IgD-negative memory B cell (primary cell): Measurements from ENCODE around the gene DDA1. TPM values are rescaled to one million over a fixed set of nuclear protein-coding genes. Genes with fewer than 3 reads are reported as not detected.

Experiments
- H3K27ac Mint-ChIP-seq, 3 donors: one replicate each; pipeline ENCODE4 v1.8.0; 2020 to 2022; ENCODE audit warnings: mild to moderate bottlenecking in 3 of 3, mixed read lengths in 3 of 3, moderate library complexity in 1 of 3
- H3K27me3 Mint-ChIP-seq: one replicate; pipeline ENCODE4 v1.8.0; 2021; ENCODE audit warnings: mixed read lengths
- H3K36me3 Mint-ChIP-seq: one replicate; pipeline ENCODE4 v1.8.0; 2020; ENCODE audit warnings: mild to moderate bottlenecking, mixed read lengths
- H3K4me1 Mint-ChIP-seq, 3 donors: one replicate each; pipeline ENCODE4 v1.8.0; 2020 to 2022; ENCODE audit warnings: mixed read lengths in 3 of 3, mild to moderate bottlenecking in 1 of 3
- H3K4me3 Mint-ChIP-seq, 4 donors: one replicate each; pipeline ENCODE4 v1.8.0; 2020 to 2022; ENCODE audit warnings: mild to moderate bottlenecking in 4 of 4, mixed read lengths in 4 of 4, moderate library complexity in 3 of 4
- H3K9me3 Mint-ChIP-seq, 3 donors: one replicate each; pipeline ENCODE4 v1.8.0; 2020 to 2021; ENCODE audit warnings: mixed read lengths in 3 of 3, mild to moderate bottlenecking in 1 of 3
- polyA plus RNA-seq: library from polyadenylated mRNA; unstranded; fragments of 300-500 nt; fragmentation: Illumina TruSeq; gene quantifications from one replicate; pipeline ENCODE4 v1.2.3, GENCODE V29; 2021

The DDA1 gene
- polyA plus RNA-seq, 1 donor from 2014 or later: 38.6 TPM

DNA sequence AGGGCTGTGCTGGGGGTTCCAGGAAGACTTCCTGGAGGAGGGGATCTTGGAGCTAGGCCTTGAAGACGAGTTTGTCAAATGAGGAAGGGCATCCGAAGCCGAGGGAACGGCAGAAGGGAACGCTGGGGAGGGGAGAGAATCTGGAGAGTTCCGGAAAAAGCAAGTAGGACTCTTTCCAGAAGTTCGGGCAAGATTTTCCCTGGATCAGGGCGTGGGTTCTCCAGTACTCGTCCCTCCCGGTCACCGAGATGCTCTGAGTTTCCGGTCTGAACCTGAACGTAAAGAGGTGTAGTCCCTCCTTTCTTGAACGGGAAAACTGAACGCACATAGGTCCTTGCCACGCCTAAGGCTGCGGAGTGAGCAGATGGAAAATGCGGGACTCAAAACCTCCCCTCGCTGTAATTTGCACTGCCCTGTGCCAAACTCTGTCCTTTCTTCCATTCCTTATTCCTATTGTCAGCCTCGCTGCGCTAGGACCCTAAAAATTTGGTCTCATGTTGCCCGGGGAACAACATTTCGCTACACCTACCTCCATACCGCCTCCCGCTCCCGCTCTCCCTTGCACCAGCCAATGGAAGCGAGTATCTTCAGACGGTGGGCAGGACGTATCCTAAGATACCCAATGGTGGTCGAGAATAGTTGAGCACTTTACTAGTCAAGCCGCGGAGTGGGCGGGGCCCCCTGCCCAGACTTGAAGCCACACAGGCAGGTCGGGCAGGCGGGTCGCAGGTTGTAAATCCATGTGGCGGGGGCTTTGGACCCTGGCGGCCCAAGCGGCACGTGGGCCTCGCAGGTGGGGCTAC is 27.7 kb downstream of the DDA1 start, which contains the start of gene GTPBP3:
GTPBP3 (plus strand) TSS at position 682 of the 803 bp plus-strand sequence; CDS start at position 741, 59 bp downstream.
- peak within 1 kb of the TSS; percentile 54 to 93 (median 54) for H3K27ac Mint-ChIP-seq
- peaks cover 12 to 16% (median 16%) of the 10 kb centered on the region in 3 donors for H3K4me1 Mint-ChIP-seq

DNA sequence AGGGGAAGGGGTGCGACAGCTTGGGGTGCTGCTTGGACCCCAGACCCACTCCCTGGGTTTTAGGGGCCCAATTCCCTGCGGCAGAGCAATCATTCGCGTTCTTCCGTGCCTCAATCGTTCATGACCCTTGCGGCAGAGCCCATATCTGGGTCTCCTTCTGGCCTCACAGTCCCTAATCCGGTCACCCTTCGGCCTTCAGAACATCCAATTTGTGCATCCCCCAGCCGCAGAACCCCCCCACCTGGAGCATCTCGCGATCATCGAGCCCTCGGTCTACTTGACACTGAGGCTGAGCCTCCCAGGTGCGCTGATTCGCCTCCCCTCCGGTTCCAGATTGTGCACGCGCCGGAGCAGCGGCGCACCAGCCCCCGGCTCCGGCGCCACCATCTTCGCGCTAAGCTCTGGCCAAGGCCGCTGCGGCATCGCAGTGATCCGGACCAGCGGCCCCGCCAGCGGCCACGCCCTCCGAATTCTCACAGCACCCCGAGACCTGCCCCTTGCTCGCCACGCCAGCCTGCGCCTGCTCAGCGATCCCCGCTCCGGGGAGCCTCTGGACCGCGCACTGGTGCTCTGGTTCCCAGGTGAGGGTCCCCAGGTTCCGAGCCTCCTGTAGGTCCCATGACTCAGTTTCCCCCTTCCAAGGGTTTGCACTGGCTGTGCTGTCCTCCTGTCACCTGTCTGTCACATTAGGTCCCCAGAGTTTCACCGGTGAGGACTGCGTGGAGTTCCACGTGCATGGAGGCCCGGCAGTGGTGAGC is 28.5 kb downstream of the DDA1 start:
- H3K27me3 Mint-ChIP-seq: peaks cover 6% of the 10 kb centered on the region
- H3K27ac Mint-ChIP-seq: peak overlapping the region; percentile 54 to 93 (median 54)
- H3K9me3 Mint-ChIP-seq: no peaks in the 10 kb centered on the region
- H3K4me1 Mint-ChIP-seq: peaks cover 12 to 16% (median 16%) of the 10 kb centered on the region in 3 donors
- no peaks in the 10 kb centered on the region for H3K36me3 Mint-ChIP-seq
- H3K4me3 Mint-ChIP-seq: peak overlapping the region; percentile 73 to 96 (median 96)

More for the DNA sequence above, 27.7 kb downstream of the DDA1 start, which contains the start of gene GTPBP3:
- peak within 1 kb of the TSS; percentile 73 to 96 (median 96) for H3K4me3 Mint-ChIP-seq
- no peaks in the 10 kb centered on the region for H3K36me3 Mint-ChIP-seq
- peaks cover 8% of the 10 kb centered on the region for H3K27me3 Mint-ChIP-seq
- no peaks in the 10 kb centered on the region for H3K9me3 Mint-ChIP-seq

GRCh38 chr19:17338433-17339078 is 29.2 kb downstream of the DDA1 start:
- H3K27me3 Mint-ChIP-seq: peaks cover 5% of the 10 kb centered on the region
- peak overlapping the region; percentile 73 to 96 (median 96) for H3K4me3 Mint-ChIP-seq
- H3K27ac Mint-ChIP-seq: no peak overlapping the region

GRCh38 chr19:17339088-17339741 is 29.9 kb downstream of the DDA1 start:
- Mint-ChIP-seq H3K4me3 (peak overlapping the region; percentile 30 to 77 (median 36)), H3K9me3 (no peaks in the 10 kb centered on the region), H3K4me1 (peaks cover 11 to 12% (median 12%) of the 10 kb centered on the region in 3 donors), H3K36me3 (no peaks in the 10 kb centered on the region), H3K27me3 (peaks cover 2% of the 10 kb centered on the region), H3K27ac (peak overlapping the region in 2 of 3 donors; percentile 10 to 23)

More at GRCh38 chr19:17338433-17339078, 29.2 kb downstream of the DDA1 start:
- Mint-ChIP-seq H3K9me3 (no peaks in the 10 kb centered on the region), H3K36me3 (no peaks in the 10 kb centered on the region), H3K4me1 (peaks cover 12 to 16% (median 14%) of the 10 kb centered on the region in 3 donors)

- H3K36me3 Mint-ChIP-seq: no peaks in the 10 kb centered on the region
- H3K27ac Mint-ChIP-seq: no peak overlapping the region
- peaks cover 5 to 7% (median 6%) of the 10 kb centered on the region in 3 donors for H3K4me1 Mint-ChIP-seq
- H3K4me3 Mint-ChIP-seq: no peak overlapping the region
- H3K27me3 Mint-ChIP-seq: no peaks in the 10 kb centered on the region
- H3K9me3 Mint-ChIP-seq: no peaks in the 10 kb centered on the region
These were observed 31.0 kb downstream of the DDA1 start for GRCh38 chr19:17340302-17340870.

- Mint-ChIP-seq H3K27me3 (no peaks in the 10 kb centered on the region), H3K9me3 (no peaks in the 10 kb centered on the region), H3K4me3 (no peak overlapping the region), H3K4me1 (peaks cover 5 to 6% (median 6%) of the 10 kb centered on the region in 3 donors), H3K27ac (no peak overlapping the region), H3K36me3 (no peaks in the 10 kb centered on the region)
These were observed 31.6 kb downstream of the DDA1 start for GRCh38 chr19:17340871-17341357.

- Mint-ChIP-seq H3K4me3 (no peak overlapping the region), H3K27ac (no peak overlapping the region), H3K9me3 (no peaks in the 10 kb centered on the region), H3K27me3 (no peaks in the 10 kb centered on the region), H3K36me3 (no peaks in the 10 kb centered on the region), H3K4me1 (peaks cover 5 to 8% (median 7%) of the 10 kb centered on the region in 3 donors)
These were observed 32.0 kb downstream of the DDA1 start for GRCh38 chr19:17341386-17341785.

DNA sequence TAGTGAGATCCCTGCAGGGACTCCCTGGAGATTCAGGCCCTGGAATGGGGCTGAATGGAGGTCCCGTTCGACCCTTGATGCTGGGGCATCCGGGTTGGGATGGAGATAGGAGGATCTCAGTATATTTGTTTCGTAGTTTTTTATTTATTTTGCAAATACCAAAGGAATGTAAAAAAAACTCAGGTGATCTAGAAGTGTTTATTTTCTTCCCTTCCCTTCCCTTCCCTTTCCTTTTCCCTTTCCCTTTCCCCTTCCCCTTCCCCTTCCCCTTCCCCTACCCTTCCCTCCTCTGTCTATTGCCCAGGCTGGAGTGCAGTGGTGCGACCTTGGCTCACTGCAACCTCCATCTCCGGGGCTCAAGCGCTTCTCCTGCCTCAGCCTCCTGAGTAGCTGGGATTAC is 32.5 kb downstream of the DDA1 start:
- Mint-ChIP-seq H3K27me3 (peaks cover under 1% of the 10 kb centered on the region), H3K4me1 (peaks cover 5 to 8% (median 7%) of the 10 kb centered on the region in 3 donors), H3K27ac (no peak overlapping the region), H3K36me3 (no peaks in the 10 kb centered on the region), H3K4me3 (no peak overlapping the region), H3K9me3 (no peaks in the 10 kb centered on the region)

GRCh38 chr19:17346109-17346671 is 36.8 kb downstream of the DDA1 start:
- H3K27ac Mint-ChIP-seq: peak overlapping the region in 1 of 3 donors; percentile 15
- H3K9me3 Mint-ChIP-seq: no peaks in the 10 kb centered on the region
- peaks cover 27% of the 10 kb centered on the region for H3K27me3 Mint-ChIP-seq
- peak overlapping the region in 1 of 4 donors; percentile 34 for H3K4me3 Mint-ChIP-seq
- no peaks in the 10 kb centered on the region for H3K36me3 Mint-ChIP-seq
- H3K4me1 Mint-ChIP-seq: peaks cover 0 to 3% (median 2%) of the 10 kb centered on the region in 3 donors

GRCh38 chr19:17347361-17347760 is 38.0 kb downstream of the DDA1 start:
- H3K36me3 Mint-ChIP-seq: no peaks in the 10 kb centered on the region
- peaks cover 0 to 3% (median 2%) of the 10 kb centered on the region in 3 donors for H3K4me1 Mint-ChIP-seq
- no peak overlapping the region for H3K4me3 Mint-ChIP-seq
- no peaks in the 10 kb centered on the region for H3K9me3 Mint-ChIP-seq
- no peak overlapping the region for H3K27ac Mint-ChIP-seq
- peaks cover 33% of the 10 kb centered on the region for H3K27me3 Mint-ChIP-seq

DNA sequence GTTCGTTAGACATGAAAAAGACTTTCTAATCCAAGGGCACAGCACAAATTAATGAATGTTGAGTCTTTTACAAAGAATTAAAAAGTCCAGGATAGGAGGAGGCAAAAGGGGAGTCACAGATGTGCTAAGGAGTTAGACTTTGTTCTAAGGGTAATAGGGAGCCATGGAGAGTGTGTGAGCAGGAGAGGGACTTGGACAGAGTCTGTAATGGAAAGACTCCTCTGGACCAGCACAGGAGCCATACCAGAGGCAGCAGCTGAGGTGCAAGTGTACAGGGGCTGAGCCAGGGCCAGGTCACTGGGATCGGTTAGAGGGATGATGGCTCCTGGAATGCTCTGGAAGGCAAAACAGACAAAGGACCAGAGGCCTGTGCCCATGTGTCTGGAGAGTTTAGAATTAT is 38.5 kb downstream of the DDA1 start:
- H3K4me1 Mint-ChIP-seq: peaks cover 0 to 3% (median 2%) of the 10 kb centered on the region in 3 donors
- peaks cover 35% of the 10 kb centered on the region for H3K27me3 Mint-ChIP-seq
- no peaks in the 10 kb centered on the region for H3K36me3 Mint-ChIP-seq
- no peak overlapping the region for H3K4me3 Mint-ChIP-seq
- H3K9me3 Mint-ChIP-seq: no peaks in the 10 kb centered on the region
- H3K27ac Mint-ChIP-seq: no peak overlapping the region

DNA sequence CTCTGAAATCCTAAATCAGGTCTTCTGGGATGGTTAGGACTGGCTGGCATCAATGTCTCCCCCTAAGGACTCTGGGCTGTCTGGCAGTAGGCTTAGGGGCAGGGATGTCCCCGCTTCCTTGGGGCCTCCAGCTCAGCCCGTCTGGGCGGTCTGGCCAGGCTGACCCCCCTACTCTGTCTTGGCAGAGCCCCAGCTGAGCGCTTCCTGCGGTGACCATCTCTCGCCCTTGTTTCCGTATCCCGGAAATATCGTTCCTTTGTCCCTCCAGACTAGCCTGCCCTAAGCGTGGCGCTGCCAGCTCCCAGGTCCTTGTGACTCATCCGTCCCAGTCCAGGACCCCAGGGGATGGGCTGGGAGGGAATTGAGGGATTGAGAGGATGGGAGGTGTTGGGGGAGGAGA is 39.3 kb downstream of the DDA1 start:
- H3K9me3 Mint-ChIP-seq: no peaks in the 10 kb centered on the region
- H3K4me3 Mint-ChIP-seq: no peak overlapping the region
- no peak overlapping the region for H3K27ac Mint-ChIP-seq
- no peaks in the 10 kb centered on the region for H3K36me3 Mint-ChIP-seq
- H3K4me1 Mint-ChIP-seq: peaks cover 0 to 3% (median 2%) of the 10 kb centered on the region in 3 donors
- peaks cover 43% of the 10 kb centered on the region for H3K27me3 Mint-ChIP-seq

DNA sequence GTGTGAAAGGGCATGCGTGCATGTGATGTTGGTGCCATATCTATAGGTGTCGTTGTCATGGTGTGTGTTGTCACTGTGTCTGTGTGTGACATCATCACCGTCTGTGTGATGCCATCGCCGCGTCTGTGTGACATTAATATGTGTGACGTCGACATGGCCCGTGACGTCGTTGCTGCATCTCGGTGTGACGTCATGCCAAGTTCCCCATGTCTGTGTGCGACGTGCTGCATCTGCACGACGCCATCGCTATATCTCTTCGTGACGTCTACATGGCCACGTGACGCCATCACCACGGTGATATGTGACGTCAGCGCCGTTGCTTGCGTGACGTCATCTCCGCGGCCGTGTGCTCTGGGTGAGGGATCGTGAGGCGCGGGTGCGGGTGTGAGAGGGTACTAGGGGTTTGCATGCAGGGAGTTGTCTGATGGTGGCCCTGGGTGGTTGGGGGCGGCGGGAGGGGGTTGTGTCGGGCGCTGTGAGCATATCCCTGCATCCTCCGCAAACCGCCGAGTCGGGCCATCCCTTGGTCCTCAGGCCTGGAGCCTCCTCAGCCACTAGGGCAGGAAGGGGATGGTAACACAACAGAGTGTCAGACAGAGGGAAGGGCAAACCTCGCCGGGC is 42.6 kb downstream of the DDA1 start:
- Mint-ChIP-seq H3K4me1 (no peaks in the 10 kb centered on the region), H3K4me3 (no peak overlapping the region), H3K9me3 (no peaks in the 10 kb centered on the region), H3K36me3 (no peaks in the 10 kb centered on the region), H3K27me3 (peaks cover 42% of the 10 kb centered on the region), H3K27ac (no peak overlapping the region)
